PC-9 (cell line): Measurements from ENCODE around the gene FCN2. TPM values are rescaled to one million over a fixed set of nuclear protein-coding genes. Genes with fewer than 3 reads are reported as not detected.

Experiments used
- BruUV-seq: library from RNA; stranded (reverse); fragments of 400-500 nt; replicated peaks from 2 replicates; lab custom pipeline; 2021; lab: Mats Ljungman, UMichigan
- CTCF ChIA-PET: fragments of 300-600 bp; sonication (Branson Sonifier 250); formaldehyde crosslinking; loops from one replicate; lab custom pipeline; 2022; ENCODE audit warnings: antibody characterized with exemption; lab: Charles Lee
- POLR2A ChIA-PET: fragments of 300-600 bp; sonication (Branson Sonifier 250); formaldehyde crosslinking; loops from one replicate; lab custom pipeline; 2022; ENCODE audit warnings: antibody characterized with exemption; ENCODE audit not compliant: unreplicated experiment; lab: Charles Lee
- DNase-seq, 2 experiments: peaks; one replicate each; pipeline versions ENCODE4 v3.0.0 to v3.0.0-alpha.2; 2015 to 2022; ENCODE audit warnings: mixed read lengths in 1 of 2
- H2AFZ ChIP-seq: fragments of 200-600 bp; sonication (generic); 2 replicates; pipeline ENCODE4 v1.8.1; 2017; ENCODE audit warnings: antibody characterized with exemption
- H3F3A ChIP-seq: fragments of 200-600 bp; sonication (generic); 2 replicates; pipeline ENCODE4 v1.8.1; 2017; ENCODE audit warnings: antibody characterized with exemption, mild to moderate bottlenecking, low read depth; ENCODE audit not compliant: insufficient read depth
- H3K27ac ChIP-seq: fragments of 200-600 bp; sonication (generic); 2 replicates; pipeline ENCODE4 v1.6.1; 2016; ENCODE audit warnings: mixed run types
- H3K27me3 ChIP-seq: fragments of 200-600 bp; sonication (generic); 2 replicates; pipeline ENCODE4 v1.6.1; 2016; ENCODE audit warnings: low read depth, mixed run types; ENCODE audit not compliant: insufficient read depth
- H3K36me3 ChIP-seq: fragments of 200-600 bp; sonication (generic); 2 replicates; pipeline ENCODE4 v1.6.1; 2016; ENCODE audit warnings: low read depth, mixed run types
- H3K4me1 ChIP-seq: fragments of 200-600 bp; sonication (generic); replicated peaks from 2 replicates; pipeline ENCODE4 v1.6.1; 2016; ENCODE audit warnings: mixed run types; ENCODE audit not compliant: insufficient read depth
- H3K4me2 ChIP-seq: fragments of 200-600 bp; sonication (generic); 2 replicates; pipeline ENCODE4 v1.6.1; 2017; ENCODE audit warnings: mixed run types
- H3K4me3 ChIP-seq: fragments of 200-600 bp; sonication (generic); 2 replicates; pipeline ENCODE4 v1.6.1; 2016; ENCODE audit warnings: mixed run types
- H3K79me2 ChIP-seq: fragments of 200-600 bp; sonication (generic); 2 replicates; pipeline ENCODE4 v1.6.1; 2017; ENCODE audit warnings: low read depth, mixed run types
- H3K9me2 ChIP-seq: fragments of 200-600 bp; sonication (generic); 2 replicates; pipeline ENCODE4 v1.8.1; 2017; ENCODE audit warnings: mild to moderate bottlenecking; ENCODE audit not compliant: insufficient read depth
- H3K9me3 ChIP-seq: fragments of 200-600 bp; sonication (generic); 2 replicates; pipeline ENCODE4 v1.8.1; 2016; ENCODE audit warnings: low read depth; ENCODE audit not compliant: insufficient read depth
- H4K20me1 ChIP-seq: fragments of 200-600 bp; sonication (generic); 2 replicates; pipeline ENCODE4 v1.8.1; 2017; ENCODE audit not compliant: insufficient read depth
- CTCF ChIP-seq: fragments of 200-600 bp; sonication (generic); conservative IDR thresholded peaks from 2 replicates; pipeline ENCODE4 v1.6.1; 2017; ENCODE audit warnings: mixed run types, antibody characterized with exemption, mild to moderate bottlenecking, moderate library complexity
- EZH2 ChIP-seq: fragments of 200-600 bp; sonication (generic); IDR thresholded peaks from 2 replicates; pipeline ENCODE4 v1.8.0; 2017; ENCODE audit warnings: antibody characterized with exemption, low read depth
- intact Hi-C: fragments of 100-400 bp; cut with micrococcal nuclease; formaldehyde crosslinking; loops from one replicate; pipeline ENCODE4 v1.10.0; 2022; ENCODE audit not compliant: unreplicated experiment
- total RNA-seq: library from RNA; stranded (reverse); gene quantifications from 2 replicates; pipeline ENCODE4 v1.2.3, GENCODE V29; 2021

Gene FCN2
- total RNA-seq, 1 experiment from 2014 or later: not detected

GRCh38 chr9:134835448-134835847 is 45.2 kb upstream of the FCN2 start:
- TF ChIP-seq CTCF (no peak), EZH2 (no peak)
- no TSS peak for BruUV-seq

GRCh38 chr9:134835987-134836386 is 44.6 kb upstream of the FCN2 start:
- Histone ChIP-seq H3K36me3 (no peaks in the 10 kb centered on the region), H3K79me2 (no peaks in the 10 kb centered on the region), H3K4me1 (no peaks in the 10 kb centered on the region), H4K20me1 (peaks cover 3% of the 10 kb centered on the region; the same call in 1 of the 2 replicates), H3K9me3 (no peaks in the 10 kb centered on the region), H3K27ac (no peak overlapping the region), H3K9me2 (no peaks in the 10 kb centered on the region), H3K4me3 (no peak overlapping the region), H3F3A (no peaks in the 10 kb centered on the region), H3K27me3 (peaks cover 37% of the 10 kb centered on the region), H2AFZ (no peak overlapping the region), H3K4me2 (no peak overlapping the region)
- POLR2A ChIA-PET: no interaction called here
- TF ChIP-seq EZH2: no peak
- TF ChIP-seq CTCF: no peak
- DNase-seq: no peak
- CTCF ChIA-PET: no interaction called here
- no TSS peak for BruUV-seq
- intact Hi-C loops: no loop called here

More at GRCh38 chr9:134835448-134835847, 45.2 kb upstream of the FCN2 start:
- Histone ChIP-seq H3K27me3 (peaks cover 36% of the 10 kb centered on the region), H2AFZ (no peak overlapping the region), H3K4me2 (no peak overlapping the region), H4K20me1 (peaks cover 3% of the 10 kb centered on the region; the same call in 1 of the 2 replicates), H3K27ac (no peak overlapping the region), H3K79me2 (no peaks in the 10 kb centered on the region), H3K9me3 (no peaks in the 10 kb centered on the region), H3F3A (no peaks in the 10 kb centered on the region), H3K4me1 (no peaks in the 10 kb centered on the region), H3K4me3 (no peak overlapping the region), H3K36me3 (no peaks in the 10 kb centered on the region), H3K9me2 (no peaks in the 10 kb centered on the region)
- ChIA-PET POLR2A (no interaction called here), CTCF (no interaction called here)
- DNase-seq: no peak
- intact Hi-C loops: no loop called here

- Histone ChIP-seq H3K79me2 (no peaks in the 10 kb centered on the region), H3K27ac (no peak overlapping the region), H4K20me1 (peaks cover 3% of the 10 kb centered on the region; the same call in 1 of the 2 replicates), H3K4me2 (no peak overlapping the region), H3K9me2 (no peaks in the 10 kb centered on the region), H3K36me3 (no peaks in the 10 kb centered on the region), H2AFZ (no peak overlapping the region), H3F3A (no peaks in the 10 kb centered on the region), H3K27me3 (peaks cover 41% of the 10 kb centered on the region), H3K9me3 (no peaks in the 10 kb centered on the region), H3K4me1 (no peaks in the 10 kb centered on the region), H3K4me3 (no peak overlapping the region)
- no TSS peak for BruUV-seq
- ChIA-PET POLR2A (no interaction called here), CTCF (no interaction called here)
- intact Hi-C loops: no loop called here
- no peak for DNase-seq
- TF ChIP-seq CTCF (no peak), EZH2 (no peak)
These were observed 44.1 kb upstream of the FCN2 start for GRCh38 chr9:134836406-134836970.
